Heart left ventricle (tissue), 16 donors: Measurements from ENCODE around the gene RAET1E. TPM values are rescaled to one million over a fixed set of nuclear protein-coding genes. Genes with fewer than 3 reads are reported as not detected.
"Not testable (repeated sequence)": the region's sequence is repeated elsewhere in the genome, so short reads cannot be mapped to it uniquely, and the experiment has no call there.

ENCODE experiments used
- ATAC-seq, 4 donors: fragments of 200-7000 bp; cut with Tn5 transposase; one replicate each; pipeline ENCODE4 v1.9.1; 2020 to 2022; ENCODE audit warnings: moderate library complexity in 4 of 4, mild to moderate bottlenecking in 3 of 4, moderate number of reproducible peaks in 1 of 4
- DNase-seq, 5 donors: peaks; one replicate each; pipeline ENCODE4 v3.0.0-alpha.2; 2020
- H3K27ac ChIP-seq, 12 donors: fragments of 200-600 bp; sonication (generic) in 4 of 12; one replicate each; pipeline versions ENCODE4 v1.5.0 to v1.8.0; 2016 to 2022; ENCODE audit warnings: mild to moderate bottlenecking in 2 of 12
- H3K27me3 ChIP-seq, 9 donors: fragments of 200-600 bp; sonication (generic) in 2 of 9; one replicate each; pipeline versions ENCODE4 v1.5.1 to v1.8.0; 2016 to 2022; ENCODE audit warnings: mild to moderate bottlenecking in 3 of 9
- H3K36me3 ChIP-seq, 9 donors: fragments of 200-600 bp; sonication (generic) in 2 of 9; one replicate each; pipeline versions ENCODE4 v1.5.0 to v1.8.0; 2018 to 2022; ENCODE audit warnings: mild to moderate bottlenecking in 2 of 9
- H3K4me1 ChIP-seq, 12 donors: fragments of 200-600 bp; sonication (generic) in 4 of 12; one replicate each; pipeline versions ENCODE4 v1.5.0 to v1.8.0; 2016 to 2022; ENCODE audit warnings: mild to moderate bottlenecking in 3 of 12
- H3K4me3 ChIP-seq, 12 donors: fragments of 200-600 bp; sonication (generic) in 4 of 12; one replicate each; pipeline versions ENCODE4 v1.5.0 to v1.8.0; 2017 to 2022; ENCODE audit warnings: mild to moderate bottlenecking in 9 of 12, moderate library complexity in 4 of 12
- H3K9me3 ChIP-seq, 12 donors: fragments of 200-600 bp; sonication (generic) in 4 of 12; one replicate each; pipeline versions ENCODE4 v1.5.0 to v1.8.0; 2016 to 2022; ENCODE audit warnings: mild to moderate bottlenecking in 1 of 12
- POLR2A ChIP-seq, 2 donors: fragments of 450-650 bp; IDR thresholded peaks; one replicate each; pipeline ENCODE4 v1.6.1; 2017; ENCODE audit warnings: antibody characterized with exemption in 2 of 2, mild to moderate bottlenecking in 2 of 2, moderate library complexity in 2 of 2
- WGBS, 4 donors: extraction: QIAGEN DNeasy Blood & Tissue Kit in 2 of 4; methylation state at CpG; one replicate each; pipeline versions ENCODE4 v1.1.5 to v1.1.7; 2013 to 2018; 5-methylcytosine and 5-hydroxymethylcytosine counted together
- intact Hi-C, 10 donors: fragments of 100-400 bp; cut with DNase I; formaldehyde crosslinking; loops; one replicate each; pipeline versions ENCODE4 v1.11.1 to v1.14.2; 2022
- polyA plus RNA-seq, 2 donors: library from polyadenylated mRNA; stranded (reverse); fragments of 200-250 nt; gene quantifications; one replicate each; pipeline ENCODE4 v1.2.3, GENCODE V29; 2013
- total RNA-seq, 9 donors: library from RNA; depleted of rRNA in 2 of 9; stranded (reverse); fragments of >200 nt in 2 of 9; fragmentation: NEBNext Ultra II Directional in 3 of 9; extraction: Animal tissue kit (Norgen Biotek cat#: 25700) in 3 of 9; gene quantifications; one replicate each; pipeline versions ENCODE4 v1.1.0 to v1.2.4, GENCODE V29; 2016 to 2023
- TF ChIP-seq, protein P1 (sequence below), 12 donors: fragments of 200-600 bp; sonication (generic) in 4 of 12; IDR thresholded peaks; one replicate each; pipeline versions ENCODE4 v1.5.0 to v1.8.0; 2018 to 2022; ENCODE audit warnings: antibody characterized with exemption in 12 of 12, mild to moderate bottlenecking in 5 of 12
- donor health status: ischemic (EF 13 %, LVEDD 7.1; RV severe dilation, severe dysfunction).
- donor health status: healthy with polysubstance abuse.
- donor health status: DM: no; HTN: yes; CAD: no.
- donor health status: DM: no; HTN: no; CAD: no.
- donor health status: ischemic (EF 25% LVEDD 6.9; RV normal size, moderate dysfunction).
- donor health status: ischemic (EF 25% LVEDD 5.7; RV mildly dilated, moderate dysfunction).
- donor health status: healthy.
- donor health status: DM: yes; HTN: yes; CAD: no.
- donor health status: ischemic (EF 35%, LVEDD 5.7; RV mildly dilated, moderate dysfunction).
- donor health status: nonischemic (EF 11% LVEDD 7.7; RV severe dilation, severe dysfunction).
- donor health status: DM: yes; HTN: yes; CAD: no.
- donor health status: PGD.
- donor health status: ischemic (EF 29% LVEDD 5.4; RV normal size, mild dysfunction).
- donor health status: nonischemic (EF 23%, LVEDD 6.1; RV moderate dilation, normal function).

The RAET1E gene
- total and polyA plus RNA-seq, 11 donors: 0.12 to 5.0 (median 0.46) TPM; not detected in 6

GRCh38 chr6:149915970-149916865 lies 18.3 kb upstream of the RAET1E start:
- Histone ChIP-seq H3K9me3 (no peaks in the 10 kb centered on the region), H3K4me3 (no peak overlapping the region), H3K27me3 (no peaks in the 10 kb centered on the region), H3K36me3 (no peaks in the 10 kb centered on the region), H3K27ac (no peak overlapping the region), H3K4me1 (no peaks in the 10 kb centered on the region)
- DNase-seq (no peak), ATAC-seq (no peak)
- intact Hi-C loops: no loop called here
- TF ChIP-seq POLR2A (IDR thresholded peaks at IDR 0.05): no peak
- TF ChIP-seq, protein P1, sequence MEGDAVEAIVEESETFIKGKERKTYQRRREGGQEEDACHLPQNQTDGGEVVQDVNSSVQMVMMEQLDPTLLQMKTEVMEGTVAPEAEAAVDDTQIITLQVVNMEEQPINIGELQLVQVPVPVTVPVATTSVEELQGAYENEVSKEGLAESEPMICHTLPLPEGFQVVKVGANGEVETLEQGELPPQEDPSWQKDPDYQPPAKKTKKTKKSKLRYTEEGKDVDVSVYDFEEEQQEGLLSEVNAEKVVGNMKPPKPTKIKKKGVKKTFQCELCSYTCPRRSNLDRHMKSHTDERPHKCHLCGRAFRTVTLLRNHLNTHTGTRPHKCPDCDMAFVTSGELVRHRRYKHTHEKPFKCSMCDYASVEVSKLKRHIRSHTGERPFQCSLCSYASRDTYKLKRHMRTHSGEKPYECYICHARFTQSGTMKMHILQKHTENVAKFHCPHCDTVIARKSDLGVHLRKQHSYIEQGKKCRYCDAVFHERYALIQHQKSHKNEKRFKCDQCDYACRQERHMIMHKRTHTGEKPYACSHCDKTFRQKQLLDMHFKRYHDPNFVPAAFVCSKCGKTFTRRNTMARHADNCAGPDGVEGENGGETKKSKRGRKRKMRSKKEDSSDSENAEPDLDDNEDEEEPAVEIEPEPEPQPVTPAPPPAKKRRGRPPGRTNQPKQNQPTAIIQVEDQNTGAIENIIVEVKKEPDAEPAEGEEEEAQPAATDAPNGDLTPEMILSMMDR (IDR thresholded peaks at IDR 0.05): no peak
- 90 to 93% (median 92%) methylated on average over 10 of the region's 10 CpGs for WGBS, 4 donors

DNA sequence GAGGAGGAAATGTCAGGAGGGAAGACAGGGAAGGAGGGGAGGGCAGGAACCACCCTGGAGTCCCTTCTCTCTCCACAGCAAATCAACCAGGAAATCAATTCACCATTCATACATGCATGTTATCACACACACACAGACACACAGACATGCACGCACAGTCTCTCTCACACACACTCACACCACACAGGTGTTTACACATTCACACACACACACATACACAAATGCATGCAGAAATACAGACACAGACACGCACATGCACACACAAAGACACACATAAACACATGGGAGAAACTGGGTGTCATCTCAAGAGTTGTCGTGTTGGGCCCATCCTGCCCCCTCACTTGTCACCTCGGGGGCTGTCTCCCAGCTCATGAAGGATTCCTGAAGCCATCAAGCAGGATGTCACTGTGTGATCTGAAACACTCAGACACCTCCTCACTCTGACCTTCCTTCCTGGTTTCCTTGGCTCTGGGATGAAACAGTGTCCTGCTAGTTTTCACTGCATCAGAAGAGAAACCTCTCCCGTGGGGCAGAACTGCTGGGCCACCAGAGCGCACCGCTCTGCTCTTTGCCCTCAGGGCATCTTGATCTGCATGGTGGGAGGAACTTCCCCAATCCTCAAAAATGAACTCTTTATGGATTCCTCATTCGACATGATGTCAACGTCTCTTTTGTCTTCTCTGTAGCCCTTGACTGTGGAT lies 15.8 kb upstream of the RAET1E start:
- Histone ChIP-seq H3K27ac (no peak overlapping the region), H3K27me3 (no peaks in the 10 kb centered on the region), H3K4me3 (no peak overlapping the region), H3K4me1 (no peaks in the 10 kb centered on the region), H3K9me3 (peaks cover 0 to 6% (median 0%) of the 10 kb centered on the region in 12 donors), H3K36me3 (no peaks in the 10 kb centered on the region)
- intact Hi-C loops: no loop called here
- ATAC-seq: no peak
- WGBS, 4 donors: 58 to 74% (median 65%) methylated on average over 9 of the region's 9 CpGs
- TF ChIP-seq POLR2A (IDR thresholded peaks at IDR 0.05): no peak
- TF ChIP-seq, protein P1 (IDR thresholded peaks at IDR 0.05): no peak
- no peak for DNase-seq

GRCh38 chr6:149913085-149913484 lies 15.2 kb upstream of the RAET1E start:
- Histone ChIP-seq H3K36me3 (no peaks in the 10 kb centered on the region), H3K27ac (no peak overlapping the region), H3K27me3 (no peaks in the 10 kb centered on the region), H3K4me3 (no peak overlapping the region), H3K9me3 (peaks cover 0 to 12% (median 0%) of the 10 kb centered on the region in 12 donors), H3K4me1 (no peaks in the 10 kb centered on the region)
- no peak for DNase-seq
- WGBS, 4 donors: 70 to 95% (median 82%) methylated on average over 2 of the region's 2 CpGs
- intact Hi-C loops: no loop called here
- ATAC-seq: no peak
- TF ChIP-seq, protein P1 (IDR thresholded peaks at IDR 0.05): no peak
- no peak for TF ChIP-seq POLR2A (IDR thresholded peaks at IDR 0.05)

GRCh38 chr6:149912680-149913079 lies 14.8 kb upstream of the RAET1E start:
- DNase-seq, intact Hi-C loops, H3K4me3 ChIP-seq, H3K4me1 ChIP-seq, H3K27ac ChIP-seq, H3K27me3 ChIP-seq, ATAC-seq, H3K36me3 ChIP-seq: not testable (repeated sequence)
- 75 to 91% (median 86%) methylated on average over 3 of the region's 3 CpGs for WGBS, 4 donors
- H3K9me3 ChIP-seq: peaks cover 0 to 15% (median 0%) of the 10 kb centered on the region in 12 donors
